HG03521 (cell line): ENCODE measurements around the gene DDHD1.
A peak's percentile ranks its signal among the peaks of the same experiment; 100 is the strongest.
"Not testable (repeated sequence)": the region's sequence is repeated elsewhere in the genome, so short reads cannot be mapped to it uniquely, and the experiment has no call there.

Experiments used
- ATAC-seq: cut with Tn5 transposase; IDR thresholded peaks from one replicate; pipeline ENCODE4 v1.9.1; 2021; ENCODE audit warnings: mild to moderate bottlenecking, moderate library complexity; ENCODE audit not compliant: unreplicated experiment

DDHD1 gene

DNA sequence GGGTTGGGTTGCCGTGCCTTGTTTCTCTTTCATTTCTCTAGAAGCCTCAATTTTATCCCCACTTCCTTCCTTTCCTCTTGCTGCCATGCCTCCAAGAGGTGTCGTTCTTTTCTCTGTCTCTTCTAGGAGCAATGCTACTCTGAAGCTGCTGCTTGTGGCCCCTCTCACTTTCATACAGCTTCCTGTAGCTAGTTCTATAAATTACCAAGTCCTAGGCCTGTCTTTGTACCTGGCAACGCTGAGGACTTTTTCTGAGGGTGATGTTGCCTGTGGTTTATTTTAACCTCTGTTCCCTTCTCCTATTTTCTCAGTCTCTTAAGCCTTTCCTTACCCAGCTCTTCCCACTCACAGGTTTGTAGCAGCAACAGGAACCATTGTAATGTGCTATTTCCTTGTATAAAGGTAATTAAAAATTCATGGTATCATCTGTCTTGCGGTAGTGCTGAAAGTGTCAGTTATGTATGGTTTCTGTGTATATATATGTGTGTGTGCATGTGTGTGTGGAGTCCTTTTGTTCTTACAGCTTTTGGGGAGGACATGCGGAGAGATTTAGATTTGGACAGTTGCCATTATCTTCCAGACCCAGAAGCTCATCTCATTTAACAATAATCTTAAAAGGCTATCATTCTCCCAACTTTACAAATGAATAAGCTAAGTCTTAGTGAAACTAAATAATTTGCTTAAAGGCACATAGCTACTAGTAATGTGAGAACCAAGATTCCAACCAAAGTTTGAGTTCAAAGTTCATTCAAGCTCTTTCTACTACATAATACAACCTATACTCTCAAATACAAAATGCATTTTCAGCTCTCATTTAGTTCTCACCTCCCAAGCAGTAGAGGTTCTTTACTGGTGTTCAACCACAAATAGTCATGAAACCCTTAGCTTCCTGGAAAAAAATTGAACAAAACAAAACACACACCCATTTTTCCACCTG is 43.8 kb downstream of the DDHD1 start:
- peak; percentile 87 for ATAC-seq

DNA sequence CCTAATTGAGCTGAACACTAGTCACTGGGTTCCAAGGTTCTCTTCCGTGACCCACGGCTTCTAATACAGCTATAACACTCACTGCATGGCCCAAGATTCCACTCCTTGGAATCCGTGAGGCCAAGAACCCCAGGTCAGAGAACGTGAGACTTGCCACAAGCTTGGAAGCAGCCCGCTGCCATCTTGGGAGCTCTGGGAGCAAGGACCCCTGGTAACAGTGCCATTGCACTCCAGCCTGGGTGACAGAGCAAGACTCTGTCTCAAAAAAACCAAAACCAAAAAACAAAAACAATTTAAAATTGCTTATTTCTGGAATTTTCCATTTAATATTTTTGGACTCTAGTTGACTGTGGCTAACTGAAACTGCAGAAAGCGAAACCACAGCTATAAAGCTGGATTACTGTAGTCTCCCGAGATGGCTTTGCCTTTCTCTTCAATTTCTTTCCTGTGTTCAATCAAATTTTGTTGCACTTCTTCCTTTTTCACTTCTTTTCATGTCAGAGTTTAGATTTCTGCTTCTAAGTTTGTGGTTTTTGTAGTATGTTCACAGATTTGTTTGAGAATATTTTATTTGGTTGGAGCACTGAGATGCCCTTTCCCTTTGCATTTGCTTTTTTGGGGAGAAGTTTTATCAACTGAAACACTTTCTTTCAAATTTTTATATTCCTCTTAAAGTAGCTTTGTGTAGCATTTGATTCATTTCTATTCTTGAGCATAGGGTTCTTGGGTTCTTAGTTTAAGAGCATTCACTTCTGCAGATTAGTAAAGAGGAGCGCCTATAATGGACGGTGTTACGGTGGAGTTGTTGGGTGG is 44.6 kb downstream of the DDHD1 start:
- ATAC-seq: no peak

GRCh38 chr14:53106768-53107167 is 46.4 kb downstream of the DDHD1 start:
- no peak for ATAC-seq

DNA sequence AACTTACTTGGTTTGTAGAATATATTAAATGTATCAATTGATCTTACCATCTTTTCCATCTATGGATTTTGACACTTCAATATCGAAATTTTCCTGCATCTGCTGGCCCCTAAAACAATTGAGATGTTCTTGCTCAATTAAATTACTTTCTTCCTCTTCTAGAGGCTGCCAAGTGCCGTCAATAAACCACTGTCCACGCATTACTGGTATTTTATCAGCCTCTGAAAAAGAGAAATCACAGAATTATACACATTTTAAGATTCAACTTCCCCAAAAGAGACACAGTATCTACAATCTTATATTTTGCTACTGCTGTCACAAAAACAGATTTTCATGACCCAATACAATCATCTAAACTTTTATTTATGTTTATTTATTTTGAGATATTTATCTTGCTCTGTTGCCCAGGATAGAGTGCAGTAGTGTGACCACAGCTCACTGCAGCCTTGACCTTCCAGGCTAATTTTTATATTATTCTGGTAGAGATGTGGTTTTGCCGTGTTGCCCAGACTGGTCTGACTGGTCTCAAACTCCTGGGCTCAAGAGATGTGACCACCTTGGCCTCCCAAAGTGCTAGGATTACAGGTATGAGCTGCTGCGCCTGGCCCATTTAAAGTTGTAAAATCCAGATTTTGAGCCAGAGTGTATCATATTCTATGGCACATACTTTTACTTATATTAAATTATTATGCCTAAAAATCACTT is 49.3 kb downstream of the DDHD1 start:
- ATAC-seq: no peak

DNA sequence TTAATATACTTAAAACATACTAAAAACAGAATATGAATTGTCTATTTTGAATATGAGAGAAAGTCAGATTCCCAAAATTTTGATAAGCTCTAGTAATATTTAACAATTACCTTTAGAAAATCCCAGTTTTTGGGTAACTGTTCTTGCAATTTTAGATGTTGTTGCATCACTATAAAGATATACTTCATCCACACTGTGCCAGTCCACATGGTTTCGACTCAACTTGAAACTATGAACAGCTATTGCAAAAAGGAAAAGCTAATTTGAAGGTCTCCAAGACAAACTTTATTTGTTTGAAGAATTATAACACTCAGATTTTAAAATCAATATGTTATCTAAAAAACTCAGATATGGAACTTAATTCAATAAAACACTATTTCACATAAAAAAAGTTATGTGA is 59.9 kb downstream of the DDHD1 start:
- ATAC-seq: no peak

GRCh38 chr14:53090853-53091252 is 62.3 kb downstream of the DDHD1 start:
- ATAC-seq: no peak

- not testable (repeated sequence) for ATAC-seq
These were observed 68.2 kb downstream of the DDHD1 start for GRCh38 chr14:53084954-53085353.

DNA sequence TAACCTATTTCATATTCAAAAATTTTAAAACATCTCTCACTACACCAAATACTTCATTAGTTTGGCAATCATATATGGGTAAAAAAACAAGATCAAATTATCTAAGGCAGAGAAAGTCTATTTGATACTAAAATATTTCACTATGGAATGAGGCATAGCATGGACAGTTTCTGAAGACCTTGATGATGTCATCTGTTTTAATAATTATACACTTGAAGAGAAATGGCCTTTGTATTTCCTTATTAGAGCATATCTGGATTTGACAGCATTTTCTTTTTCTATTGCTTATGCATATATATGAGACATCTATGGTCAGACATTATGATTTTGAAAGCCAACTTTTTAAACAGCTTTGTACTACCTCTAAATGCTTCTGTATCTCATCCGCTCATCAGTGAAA is 88.6 kb downstream of the DDHD1 start:
- ATAC-seq: no peak

GRCh38 chr14:53062856-53063255 is 90.3 kb downstream of the DDHD1 start:
- no peak for ATAC-seq

- no peak for ATAC-seq
These were observed 93.1 kb downstream of the DDHD1 start for GRCh38 chr14:53060046-53060445.

- ATAC-seq: no peak
These were observed 98.1 kb downstream of the DDHD1 start for GRCh38 chr14:53055003-53055402.

DNA sequence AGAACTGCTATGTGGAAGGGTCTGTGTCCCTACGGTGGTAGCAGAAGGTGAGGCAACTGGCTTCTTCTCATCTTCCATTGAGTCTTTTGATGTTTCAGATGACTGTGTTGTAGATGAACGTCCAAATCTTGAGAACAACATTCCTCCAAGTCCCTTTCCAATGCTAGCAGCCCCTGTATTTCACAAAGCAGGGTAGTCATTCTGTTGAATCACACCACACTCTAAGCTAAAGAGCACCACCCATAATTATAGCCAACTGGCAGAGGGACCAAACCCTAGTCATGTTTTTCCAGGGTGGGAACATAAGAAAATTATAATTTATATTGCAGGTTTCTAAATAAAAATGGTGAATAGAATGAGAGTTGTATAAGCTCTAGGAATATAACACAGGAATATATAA is 98.7 kb downstream of the DDHD1 start:
- ATAC-seq: no peak

GRCh38 chr14:53048631-53049030 is 104.5 kb downstream of the DDHD1 start:
- no peak for ATAC-seq

DNA sequence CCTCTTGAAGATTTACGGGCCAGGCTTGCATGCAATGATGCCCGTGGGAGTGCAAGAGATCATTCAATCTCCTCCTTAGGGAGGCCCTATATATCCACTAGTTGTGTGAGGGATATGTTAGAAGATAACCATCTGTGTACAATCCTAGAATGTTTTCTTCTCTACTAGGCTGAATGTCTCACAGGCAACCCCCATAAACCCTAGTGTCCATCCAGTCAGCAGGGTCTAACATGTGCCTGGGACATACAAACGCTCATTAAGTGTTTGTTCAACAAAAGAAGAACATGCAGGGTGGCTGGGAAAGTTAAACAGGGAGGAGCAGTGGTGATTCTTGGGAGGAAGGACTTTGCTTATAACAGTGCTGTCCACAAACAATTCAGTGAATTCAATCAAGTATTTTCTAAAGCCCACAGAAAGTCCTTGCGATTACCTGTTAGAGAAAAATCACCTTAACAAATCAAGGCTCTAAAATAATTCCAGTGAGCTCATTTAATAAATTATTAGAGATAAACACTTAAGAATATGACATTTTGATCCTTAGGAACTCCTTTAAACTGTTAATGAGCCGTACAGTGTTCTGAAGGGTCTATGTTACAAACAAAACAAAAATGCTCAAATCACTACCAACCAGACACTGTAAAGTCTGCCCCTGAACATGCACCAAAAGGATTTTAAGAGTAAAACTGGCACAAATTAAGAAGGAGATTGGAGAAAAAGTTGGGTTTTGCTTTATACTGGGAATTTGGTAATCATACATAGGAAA is 105.6 kb downstream of the DDHD1 start:
- ATAC-seq: no peak

- no peak for ATAC-seq
These were observed 108.6 kb downstream of the DDHD1 start for GRCh38 chr14:53044486-53044885.

- no peak for ATAC-seq
These were observed 110.0 kb downstream of the DDHD1 start for GRCh38 chr14:53043027-53043581.

DNA sequence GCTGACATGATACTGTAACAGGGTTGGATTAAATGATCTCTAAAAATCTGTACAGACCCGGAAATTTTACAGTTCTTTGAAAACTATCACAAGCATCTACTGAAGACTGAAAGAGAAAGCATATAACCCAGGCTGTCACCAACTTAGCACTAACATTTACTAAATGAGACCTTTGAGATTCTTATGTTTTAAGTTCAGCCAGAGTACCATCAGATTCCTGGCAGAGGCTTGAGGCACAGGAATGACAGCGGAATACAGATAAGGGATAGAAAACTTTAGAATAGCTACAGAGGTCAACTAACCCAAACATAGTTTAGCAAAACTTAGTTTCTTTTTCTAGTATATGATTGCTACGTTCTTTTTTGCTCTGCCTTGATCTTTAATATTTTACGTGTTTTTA is 110.6 kb downstream of the DDHD1 start:
- no peak for ATAC-seq

GRCh38 chr14:53041067-53041466 is 112.1 kb downstream of the DDHD1 start:
- no peak for ATAC-seq

GRCh38 chr14:53038629-53039028 is 114.5 kb downstream of the DDHD1 start:
- ATAC-seq: no peak

GRCh38 chr14:53037016-53037415 is 116.1 kb downstream of the DDHD1 start:
- no peak for ATAC-seq
